GM19025 (cell line): Measurements from ENCODE around the gene MRPS34.
A peak's percentile ranks its signal among the peaks of the same experiment; 100 is the strongest.

Source experiments
- ATAC-seq: cut with Tn5 transposase; IDR thresholded peaks from one replicate; pipeline ENCODE4 v1.9.1; 2021; ENCODE audit warnings: mild to moderate bottlenecking, low read depth, moderate library complexity; ENCODE audit not compliant: unreplicated experiment

MRPS34 gene

DNA sequence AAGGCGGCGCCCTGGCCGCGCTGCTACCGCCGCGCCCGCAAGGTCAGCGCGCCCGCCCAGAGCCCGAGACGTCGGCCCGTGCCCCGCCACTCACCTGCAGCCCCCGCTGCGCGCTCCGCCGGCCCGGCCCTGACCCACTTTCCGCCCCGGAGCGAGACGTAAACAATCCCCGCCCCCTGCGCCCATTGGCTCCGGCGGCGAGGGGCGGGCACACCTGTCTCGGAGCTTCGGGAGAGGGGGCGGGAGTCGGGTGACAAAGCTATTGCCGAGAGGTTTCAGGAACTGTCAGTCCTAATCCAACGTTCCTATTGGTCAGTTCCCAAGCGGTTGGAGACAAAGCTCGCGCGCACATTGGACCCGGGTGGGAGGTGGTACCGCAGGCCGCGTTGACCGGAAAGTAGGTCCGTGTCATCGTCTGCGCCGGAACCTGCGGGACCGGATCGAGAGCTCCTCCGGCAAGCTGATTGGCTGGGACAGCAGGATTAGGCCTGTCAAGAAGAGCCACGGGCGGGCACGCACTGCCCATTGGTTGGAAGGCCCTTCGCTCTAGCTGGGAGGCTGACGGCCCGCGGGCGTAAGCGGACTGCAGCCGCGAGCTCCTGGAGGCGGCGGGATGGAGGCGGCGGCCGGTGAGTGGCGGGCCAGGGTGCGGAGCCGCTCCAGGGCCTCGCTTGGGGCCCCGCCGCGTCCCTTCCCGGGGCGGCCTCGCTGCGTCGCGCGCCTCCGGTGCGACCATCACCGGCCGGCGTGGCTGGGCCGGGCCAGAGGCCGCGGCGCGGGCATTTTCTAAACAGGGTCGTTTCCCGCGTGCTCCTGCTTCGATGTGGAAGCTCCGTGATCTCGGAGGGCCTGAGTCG is 9.7 kb upstream of the MRPS34 start, which contains the start of the genes NUBP2 and SPSB3:
Gene NUBP2, plus strand, starts transcription at position 553 of the 857 bp plus-strand sequence. Its CDS starts 61 bp downstream, at position 614.
Gene SPSB3, minus strand, starts transcription at position 164 of the 857 bp plus-strand sequence. CDS start 1,088 bp downstream, outside the sequence.
- peak; percentile 82 for ATAC-seq

DNA sequence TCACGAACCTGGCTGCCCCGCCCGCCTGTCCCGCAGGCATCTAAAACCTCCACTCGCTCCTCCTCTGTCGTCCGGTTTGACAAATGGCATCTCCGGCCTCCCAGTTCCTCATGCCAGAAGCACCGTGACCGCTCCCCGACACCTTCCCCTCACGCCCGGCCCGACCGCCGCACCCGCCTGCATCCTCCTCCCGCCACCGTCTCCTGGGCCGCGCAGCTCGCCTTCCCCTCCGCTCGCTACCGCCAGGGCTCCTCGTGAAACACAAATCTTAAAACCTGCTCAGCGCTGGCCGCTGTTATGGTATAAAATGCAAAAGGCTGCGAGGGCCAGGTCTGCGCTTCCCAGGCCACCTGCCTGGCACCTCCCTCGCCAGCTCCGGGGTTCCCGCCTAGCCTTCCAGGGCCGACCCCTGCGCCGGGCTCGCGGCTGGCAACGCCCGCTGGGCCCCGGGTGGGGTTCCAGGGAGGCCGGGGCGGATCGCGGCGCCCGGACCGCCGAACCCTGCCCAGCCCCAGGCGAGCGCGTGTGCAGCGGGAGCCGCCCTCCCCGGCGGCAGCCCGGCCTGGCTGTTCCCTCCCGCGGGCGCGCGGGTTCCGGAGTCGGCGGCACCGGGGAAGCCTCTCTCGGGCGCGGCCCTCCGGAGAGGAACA is 8.9 kb upstream of the MRPS34 start:
- peak; percentile 2 for ATAC-seq

DNA sequence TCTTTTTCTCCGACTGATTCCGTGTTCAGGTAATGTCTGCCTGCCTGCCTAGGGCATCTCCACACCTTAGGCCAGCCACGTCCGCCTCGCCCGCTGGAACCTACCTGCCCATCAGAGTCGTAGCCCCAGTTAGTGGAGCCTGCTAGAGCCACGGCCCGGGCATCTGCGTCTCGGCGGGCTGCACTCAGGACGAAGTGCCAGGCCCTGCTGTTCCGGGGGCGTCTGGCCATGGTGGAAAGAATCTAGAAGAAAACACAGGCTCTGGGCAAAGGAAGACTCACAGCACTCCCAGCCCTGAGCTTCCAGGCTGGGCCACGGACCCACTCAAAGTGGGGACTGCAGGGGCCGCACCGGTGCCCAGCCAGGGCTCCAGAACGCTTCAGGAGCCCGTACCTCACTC is 8.3 kb upstream of the MRPS34 start:
- no peak for ATAC-seq

DNA sequence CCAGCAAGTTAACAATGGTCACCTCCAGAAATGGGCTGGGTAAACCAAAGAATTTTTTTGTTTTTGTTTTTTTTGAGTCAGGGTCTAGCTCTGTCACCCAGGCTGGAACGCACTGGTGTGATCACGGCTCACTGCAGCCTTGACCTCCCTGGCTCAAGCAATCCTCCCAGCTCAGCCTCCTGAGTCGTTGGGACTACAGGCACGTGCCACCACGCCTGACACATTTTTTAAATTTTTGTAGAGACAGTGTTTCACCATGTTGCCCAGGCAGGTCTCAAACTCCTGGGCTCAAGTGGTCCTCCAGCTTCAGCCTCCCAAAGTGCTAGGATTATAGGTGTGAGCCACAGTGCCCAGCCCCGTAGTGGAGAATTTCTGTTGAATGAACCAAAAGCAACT is 7.7 kb upstream of the MRPS34 start:
- no peak for ATAC-seq

DNA sequence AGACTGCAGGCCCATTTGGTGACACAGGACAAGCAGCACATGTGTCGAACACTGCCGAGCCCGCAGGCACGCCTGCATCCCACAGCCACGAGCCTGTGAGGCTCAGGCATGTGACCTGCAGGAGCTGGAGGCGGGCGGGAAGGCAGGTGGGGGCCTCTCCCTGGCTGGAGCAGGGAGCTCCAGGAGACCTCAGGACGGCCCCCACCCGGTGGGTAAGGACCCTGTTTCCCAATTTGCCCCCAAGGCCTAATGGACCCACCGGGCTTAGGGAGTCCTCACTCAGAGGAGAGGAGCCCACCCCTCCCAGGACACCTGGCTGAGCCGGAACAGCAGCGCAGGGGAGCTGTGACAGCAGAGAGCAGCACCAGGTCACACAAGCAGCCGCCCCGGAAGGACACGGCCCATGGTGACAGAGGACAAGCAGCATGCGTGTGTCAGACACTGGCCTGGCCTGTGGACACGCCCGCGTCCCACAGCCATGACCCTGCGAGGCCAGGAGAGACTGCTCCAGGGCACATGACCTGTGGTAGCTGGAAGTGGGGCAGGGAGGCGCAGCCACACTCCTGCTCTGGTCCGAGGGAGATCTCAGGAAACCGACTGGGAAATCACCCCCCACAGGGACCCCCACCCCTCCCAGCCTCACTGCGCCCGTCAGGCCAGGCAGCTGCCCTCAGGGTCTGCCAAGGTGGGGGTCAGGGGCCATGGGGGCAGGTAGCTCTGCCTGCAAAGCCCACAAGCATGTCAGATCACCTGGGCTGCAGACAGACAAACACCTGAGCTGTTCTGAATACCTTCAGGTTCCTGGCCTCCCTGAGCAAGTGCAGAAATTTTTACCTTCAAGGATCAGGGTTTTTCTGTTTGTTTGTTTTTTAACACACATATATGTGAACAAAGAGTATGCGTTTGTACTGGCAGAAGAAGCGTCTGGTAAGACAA is 7.1 kb upstream of the MRPS34 start:
- ATAC-seq: no peak

DNA sequence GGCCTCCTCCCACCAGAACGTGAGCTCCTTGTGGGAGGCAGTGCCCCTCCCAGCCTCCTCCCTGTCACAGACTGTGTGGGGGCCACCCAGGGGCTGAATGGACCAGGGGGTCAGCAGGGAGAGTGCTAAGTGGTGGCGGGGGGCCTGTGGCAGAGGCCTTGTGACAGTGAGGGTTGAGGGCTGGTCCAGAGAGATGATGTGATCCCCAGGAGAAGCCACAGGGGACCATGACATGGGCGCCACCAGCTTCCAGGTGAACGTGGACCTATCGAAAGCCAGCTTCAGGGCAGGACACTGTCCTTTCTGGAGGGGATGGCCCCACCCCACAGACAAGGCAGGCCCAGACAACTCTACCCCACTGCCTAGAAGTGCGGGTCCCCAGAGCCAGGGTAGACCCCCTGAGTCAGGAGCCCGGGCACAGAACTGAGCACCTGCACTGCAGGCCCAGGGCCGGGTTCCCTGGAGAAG is 6.3 kb upstream of the MRPS34 start:
- ATAC-seq: no peak

DNA sequence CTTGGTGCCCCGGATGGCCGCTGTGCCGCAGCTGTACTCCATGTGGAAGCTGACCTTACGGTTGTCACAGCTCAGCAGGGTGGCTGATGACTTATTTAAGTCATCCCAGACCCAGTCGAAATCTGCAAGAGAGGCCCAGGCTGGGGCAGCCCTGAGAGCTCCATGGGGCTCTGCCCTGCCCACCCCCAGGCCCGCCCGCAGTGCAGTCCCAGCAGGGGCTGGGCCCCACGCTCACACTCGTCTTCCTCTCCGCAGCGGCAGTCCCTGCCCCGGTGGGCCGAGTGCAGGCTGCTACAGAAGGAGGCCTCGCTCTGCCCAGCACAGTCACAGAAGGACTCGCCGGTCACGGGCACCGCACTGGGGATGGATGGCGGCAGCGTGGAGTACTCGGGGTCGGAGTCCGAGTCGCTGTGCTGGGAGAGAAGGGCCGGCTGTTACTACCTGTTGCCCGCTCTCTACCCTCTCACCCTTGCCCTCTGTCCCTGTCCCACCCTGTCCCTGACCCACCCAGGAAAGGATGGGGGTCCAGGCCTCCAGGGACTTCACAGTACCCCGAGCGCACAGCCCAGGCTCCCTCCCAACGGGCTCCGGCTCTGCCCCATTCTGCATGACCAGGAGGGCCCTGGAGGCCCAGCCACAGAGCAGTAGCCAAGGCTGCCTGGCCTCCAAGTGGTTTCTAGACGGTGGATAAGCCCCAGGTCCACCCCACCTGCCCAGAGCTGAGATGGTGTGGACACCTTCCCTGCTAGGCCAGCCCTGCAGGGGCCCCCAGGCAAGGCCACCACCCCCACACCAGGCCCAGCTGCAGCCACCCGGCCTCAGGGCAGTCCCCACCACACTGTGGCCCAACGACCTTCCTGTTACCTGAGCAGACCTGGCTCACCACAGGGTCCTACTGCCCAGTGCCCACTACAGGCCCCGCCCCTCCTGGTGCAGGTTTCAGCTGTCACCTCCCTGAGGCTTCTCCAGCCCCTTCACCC is 5.6 kb upstream of the MRPS34 start:
- ATAC-seq: no peak

DNA sequence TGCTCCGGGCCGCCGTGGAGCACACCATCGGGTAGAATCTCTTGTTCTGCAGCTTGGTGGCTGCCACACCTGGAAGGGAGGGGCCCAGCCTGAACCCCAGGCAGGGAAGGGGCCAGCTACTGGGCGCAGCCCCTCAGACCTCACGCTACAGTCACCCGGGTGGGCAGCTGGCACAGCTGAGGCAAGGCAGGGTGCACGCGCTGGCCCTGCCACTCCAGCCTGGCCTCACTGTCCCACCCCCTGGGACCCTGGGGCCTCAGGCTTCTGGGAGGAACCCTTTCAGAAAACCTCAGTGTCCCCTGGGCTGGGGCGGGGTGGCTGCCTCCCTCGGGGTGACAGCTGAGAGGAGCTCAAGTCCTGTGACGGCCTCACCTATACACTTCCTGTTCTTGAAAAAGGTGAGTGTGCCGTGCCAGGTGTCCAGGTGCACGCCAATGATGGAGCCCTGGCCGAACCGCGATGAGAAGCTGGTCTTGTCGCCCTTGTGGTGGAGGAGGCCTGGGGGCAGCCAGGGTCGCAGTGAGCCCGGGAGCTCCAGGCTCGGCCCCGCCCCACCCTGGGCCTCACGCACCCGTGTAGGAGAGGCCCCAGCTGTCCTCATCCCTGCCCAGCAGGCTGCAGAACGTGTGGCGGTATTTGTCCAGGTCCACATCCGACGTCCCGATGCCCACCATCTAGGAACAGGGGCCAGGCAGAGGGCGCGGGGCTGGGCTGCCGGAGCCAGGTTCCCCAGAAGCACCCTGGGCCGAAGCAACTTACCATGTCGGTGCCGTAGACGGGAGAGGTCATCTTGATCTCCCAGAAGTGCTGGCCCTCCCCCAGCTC is 4.7 kb upstream of the MRPS34 start:
- no peak for ATAC-seq

DNA sequence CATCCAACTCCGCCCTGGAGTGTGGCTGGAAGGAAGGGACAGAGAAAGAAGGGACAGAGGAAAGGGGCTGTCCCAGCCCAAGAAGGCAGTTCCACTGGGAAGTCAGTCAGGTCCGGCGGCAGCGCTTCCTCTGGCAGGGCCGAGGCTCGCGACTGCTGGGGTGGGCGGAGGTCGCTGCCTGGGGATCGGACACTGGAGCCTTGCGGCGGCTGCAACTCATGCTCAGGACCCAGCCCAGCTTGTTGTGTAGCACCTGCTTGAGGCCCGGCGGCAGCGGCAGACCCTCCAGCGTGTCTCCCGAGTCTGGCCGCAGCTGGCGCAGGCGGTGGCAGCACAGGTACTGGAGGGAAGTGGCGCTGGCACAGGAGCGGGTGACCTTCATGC is 4.0 kb upstream of the MRPS34 start:
- ATAC-seq: no peak

DNA sequence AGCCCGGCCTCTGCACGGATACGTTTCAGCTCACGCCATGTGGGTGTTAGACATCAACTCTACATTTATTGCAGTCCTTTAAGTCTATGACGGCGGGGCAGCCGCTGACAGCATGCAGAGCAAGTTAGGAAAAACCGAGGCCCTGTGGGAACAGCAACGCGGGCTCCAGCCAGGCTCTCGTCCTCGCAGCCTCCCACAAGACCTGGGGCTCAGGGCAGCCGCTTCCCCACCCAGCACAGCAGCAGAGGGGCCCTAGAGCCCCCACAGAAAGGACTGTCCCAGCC is 3.7 kb upstream of the MRPS34 start:
- no peak for ATAC-seq

DNA sequence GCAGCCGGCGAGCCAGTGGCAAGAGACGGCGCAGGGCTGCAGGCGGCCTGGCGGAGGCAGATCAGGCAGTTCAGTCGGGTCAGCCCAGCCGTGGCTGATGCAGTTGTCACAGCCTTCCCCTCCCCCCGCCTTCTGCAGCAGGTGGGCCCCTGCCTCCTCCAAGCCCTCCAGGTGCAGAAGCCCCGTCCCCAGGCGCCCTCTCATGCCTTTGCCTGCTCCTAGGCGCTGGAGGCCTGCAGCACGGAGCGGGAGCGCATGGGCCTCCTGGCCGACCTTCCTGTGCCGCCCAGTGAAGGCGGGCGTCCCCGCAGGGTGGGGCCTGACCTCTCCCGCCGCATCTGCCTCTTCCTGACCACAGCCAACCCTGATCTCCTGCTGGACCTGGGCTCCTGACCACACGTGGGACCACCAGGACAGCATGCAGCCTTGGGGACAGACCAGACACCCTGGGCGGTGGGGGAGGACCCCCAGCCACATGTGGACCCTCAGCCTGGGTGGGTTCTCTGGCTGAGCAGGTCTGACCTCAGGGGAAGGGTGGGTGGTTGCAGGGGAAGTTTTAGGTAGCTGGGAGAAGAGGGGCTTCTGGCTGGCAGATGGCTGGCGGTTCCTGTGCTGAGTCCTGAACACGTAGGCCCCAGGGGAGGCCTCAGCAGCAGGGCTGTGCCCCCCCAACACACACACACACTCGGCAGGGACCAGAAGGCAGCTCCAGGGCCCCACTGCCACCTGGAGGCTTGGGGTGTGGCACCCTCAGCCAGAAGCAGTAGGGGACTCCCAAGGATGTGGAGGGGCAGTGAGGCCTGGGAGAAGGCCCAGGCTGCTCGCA is 3.1 kb upstream of the MRPS34 start:
- no peak for ATAC-seq

DNA sequence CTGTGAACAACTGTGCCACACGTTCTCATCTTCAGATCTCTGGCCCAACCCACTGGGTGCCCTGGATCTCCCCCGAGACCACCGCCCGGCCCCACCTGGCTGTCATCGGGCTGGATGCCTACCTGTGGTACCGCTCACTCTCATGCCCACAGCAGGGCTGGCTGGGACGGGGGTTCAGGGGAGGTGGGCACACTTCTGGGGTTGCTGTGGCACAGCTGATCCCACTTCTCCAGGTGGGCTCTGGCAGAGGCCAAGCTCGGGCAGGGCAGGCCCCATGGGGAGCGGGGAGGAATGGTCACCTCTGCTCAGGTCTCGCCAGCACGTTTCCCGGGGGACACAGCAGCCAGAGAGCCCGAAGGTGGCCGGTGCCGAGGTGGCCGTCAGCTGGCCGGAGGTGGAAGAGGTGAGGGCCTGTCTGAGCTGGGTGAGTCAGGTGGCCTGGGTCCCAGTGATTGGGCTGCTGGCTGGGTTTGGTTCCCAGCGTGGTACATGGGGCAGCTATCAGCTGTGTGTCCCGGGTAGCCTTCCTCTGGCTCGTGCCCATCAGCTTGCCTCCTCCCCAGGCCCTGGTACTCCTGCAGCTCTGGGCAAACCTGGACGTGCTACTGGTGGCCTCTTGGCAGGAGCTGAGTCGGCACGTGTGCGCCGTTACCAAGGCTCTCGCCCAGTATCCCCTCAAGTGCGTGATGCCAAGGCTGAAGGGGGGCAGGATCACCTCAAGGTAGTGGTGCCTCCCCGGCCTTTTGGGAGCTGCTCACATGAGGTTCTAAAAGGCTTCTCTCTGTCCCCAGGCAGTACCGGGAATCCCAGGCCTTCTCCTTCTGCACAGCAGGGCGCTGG is 2.3 kb upstream of the MRPS34 start:
- ATAC-seq: no peak

DNA sequence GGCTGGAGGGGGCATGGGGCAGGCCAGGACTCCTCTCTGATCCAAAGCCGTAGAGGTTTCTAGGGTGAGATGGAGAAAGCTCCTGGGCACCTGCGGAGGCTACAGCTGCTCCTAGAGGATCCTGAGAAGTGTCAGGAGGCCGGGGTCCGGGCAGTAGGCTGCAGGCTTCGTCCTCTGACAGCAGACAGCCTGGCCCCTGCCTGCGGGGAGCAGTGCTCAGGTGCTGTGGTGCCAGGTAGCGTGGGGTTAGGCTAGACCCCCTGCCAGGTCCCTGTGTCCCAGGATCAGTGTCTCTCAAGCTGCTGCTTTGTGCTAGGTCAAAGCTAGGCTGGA is 1.5 kb upstream of the MRPS34 start:
- ATAC-seq: no peak

DNA sequence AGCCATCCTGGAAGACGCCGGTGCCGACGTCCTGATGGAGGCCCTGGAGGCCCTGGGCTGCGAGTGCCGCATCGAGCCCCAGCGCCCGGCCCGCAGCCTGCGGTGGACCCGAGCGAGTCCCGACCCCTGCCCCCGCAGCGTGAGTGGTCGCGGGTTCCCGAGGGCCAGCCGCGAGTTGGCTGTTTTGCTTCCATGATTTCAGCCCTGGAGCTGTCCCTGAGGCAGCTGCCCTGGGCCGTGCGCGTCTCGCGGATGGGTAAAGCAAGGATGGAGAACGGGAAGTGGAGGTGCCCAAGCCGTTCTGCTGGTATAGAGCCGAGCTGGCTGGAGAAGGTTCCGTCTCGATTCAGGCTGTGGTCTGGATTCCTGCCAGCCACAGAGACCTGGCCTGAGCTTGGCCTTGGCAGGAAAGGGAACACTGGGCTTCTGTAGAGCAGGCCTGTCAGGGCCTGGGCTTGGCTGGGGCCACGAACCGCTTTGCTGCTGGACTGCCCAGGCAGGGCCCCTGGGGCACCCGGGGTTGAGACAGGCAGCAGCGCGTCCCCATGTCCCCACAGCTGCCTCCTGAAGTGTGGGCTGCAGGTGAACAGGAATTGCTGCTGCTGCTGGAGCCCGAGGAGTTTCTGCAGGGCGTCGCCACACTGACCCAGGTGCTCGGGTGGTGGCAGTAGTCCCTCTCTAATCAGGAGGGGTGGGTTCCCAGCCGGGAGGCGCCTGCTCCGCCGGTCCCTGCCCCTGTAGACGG is 941 bp upstream of the MRPS34 start:
- no peak for ATAC-seq

DNA sequence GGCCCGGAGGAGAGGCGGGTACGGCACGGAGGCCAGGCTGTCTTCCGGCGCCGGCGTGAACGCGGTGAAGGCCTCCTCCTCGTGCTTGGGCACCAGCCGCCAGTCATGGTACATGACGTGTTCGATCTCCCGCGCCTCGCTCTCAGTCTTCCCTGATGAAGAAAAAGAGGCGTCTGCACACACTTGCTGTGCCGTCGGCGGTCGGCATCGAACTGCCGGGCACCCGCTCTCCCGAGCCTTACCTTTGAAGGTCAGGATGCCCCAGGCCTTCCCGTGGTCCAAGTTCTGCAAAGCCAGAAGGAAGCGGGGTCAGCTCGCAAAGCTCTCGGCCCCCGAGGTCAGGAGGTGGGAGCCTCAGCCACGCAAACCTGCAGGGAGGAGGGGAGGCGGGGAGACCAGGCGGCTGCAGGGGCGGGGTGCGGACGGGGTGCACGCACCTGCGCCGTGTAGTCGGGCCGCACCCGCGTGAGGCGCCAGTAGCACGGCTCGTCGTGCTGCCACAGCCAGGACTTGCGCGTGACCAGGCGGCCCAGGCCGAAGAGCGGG is 499 bp downstream of the MRPS34 start, which contains the start of gene EME2:
Gene EME2, plus strand, starts transcription at position 449 of the 546 bp plus-strand sequence. CDS start 418 bp downstream, outside the sequence.
- peak; percentile 5 for ATAC-seq

DNA sequence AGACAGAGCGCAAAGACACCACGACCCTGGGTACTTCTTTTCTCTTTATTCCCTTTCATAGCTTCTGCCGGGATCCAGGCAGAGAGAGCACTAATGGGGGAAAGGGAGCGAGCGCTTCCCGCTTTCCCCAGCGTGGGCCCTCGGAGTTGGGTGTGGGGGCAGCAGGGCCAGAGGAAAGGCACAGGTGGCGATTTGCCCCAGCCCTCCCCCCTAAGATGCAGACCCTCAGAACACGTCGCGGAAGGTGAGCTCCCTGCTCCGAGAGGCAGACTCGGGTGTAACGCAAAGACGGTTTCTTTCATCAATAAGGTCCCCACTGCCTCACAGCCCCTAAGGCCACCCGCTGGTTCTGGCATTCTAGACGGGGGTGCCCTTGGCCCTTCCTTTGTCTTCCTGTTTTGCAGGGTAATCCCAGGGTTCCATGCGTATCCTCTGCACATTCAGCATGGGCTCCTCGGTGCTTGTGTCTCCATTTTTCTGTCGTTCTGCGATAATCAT is 1.0 kb downstream of the MRPS34 start:
- ATAC-seq: no peak
